NT2/D1 (cell line): ENCODE data around the gene ABLIM2.

Source experiments
- SUZ12 ChIP-seq: IDR thresholded peaks from 2 replicates; pipeline ENCODE4 v1.6.1; 2011; ENCODE audit not compliant: insufficient read length, insufficient read depth; ENCODE audit errors: extremely low read depth
- YY1 ChIP-seq: IDR thresholded peaks from 2 replicates; pipeline ENCODE4 v1.6.1; 2011; ENCODE audit not compliant: insufficient read length, insufficient read depth
- ZNF274 ChIP-seq: IDR thresholded peaks from 2 replicates; pipeline ENCODE4 v1.6.1; 2011; ENCODE audit warnings: mild to moderate bottlenecking, low read depth, low read length

GRCh38 chr4:7938609-7939376 lies 219.8 kb downstream of the ABLIM2 start:
- no peak for TF ChIP-seq ZNF274
- no peak for TF ChIP-seq YY1
- TF ChIP-seq SUZ12 = no peak
